SK-N-SH (cell line): ENCODE measurements around the gene XCR1. TPM values are rescaled to one million over a fixed set of nuclear protein-coding genes. Genes with fewer than 3 reads are reported as not detected.

Experiments
- CTCF ChIA-PET: fragments of 300-600, 350-600 bp; formaldehyde crosslinking; extraction: SDS; loops from one replicate; lab custom pipeline; 2021; lab: Yijun Ruan, JAX
- POLR2A ChIA-PET: fragments of 350-600 bp; sonication (Branson Sonifier 250); formaldehyde crosslinking; extraction: SDS; loops from one replicate; lab custom pipeline; 2020; ENCODE audit warnings: antibody characterized with exemption, inconsistent platforms; lab: Yijun Ruan, JAX
- DNase-seq: peaks from one replicate; pipeline ENCODE4 v3.0.0; 2012
- H2AFZ ChIP-seq: fragments of 200-600 bp; sonication (generic); 2 replicates; pipeline ENCODE4 v1.8.1; 2016; ENCODE audit warnings: antibody characterized with exemption, mild to moderate bottlenecking, low read depth
- H3F3A ChIP-seq: fragments of 200-600 bp; sonication (generic); replicated peaks from 2 replicates; pipeline ENCODE3; 2016; ENCODE audit warnings: antibody characterized with exemption, mild to moderate bottlenecking; ENCODE audit not compliant: insufficient read depth
- H3K27ac ChIP-seq, 2 experiments: fragments of 200-500 bp in 1 of 2; fragments of 200-600 bp in 1 of 2; sonication (Bioruptor generic) in 1 of 2; sonication (generic), shearing (Covaris generic) in 1 of 2; 2 replicates each; pipeline versions ENCODE4 v1.5.1 to v1.6.1; 2014 to 2016; ENCODE audit warnings: low read depth in 2 of 2, inconsistent platforms in 1 of 2, low read length in 1 of 2, mild to moderate bottlenecking in 1 of 2, mixed read lengths in 1 of 2
- H3K27me3 ChIP-seq: fragments of 200-600 bp; sonication (generic), shearing (Covaris generic); 2 replicates; pipeline ENCODE4 v1.6.1; 2016; ENCODE audit warnings: mixed run types; ENCODE audit not compliant: insufficient read depth
- H3K36me3 ChIP-seq, 2 experiments: fragments of 200-500 bp in 1 of 2; fragments of 200-600 bp in 1 of 2; sonication (Bioruptor generic) in 1 of 2; sonication (generic) in 1 of 2; replicated peaks in 1 of 2; 2 replicates each; pipeline versions ENCODE3 to v1.5.1; 2014 to 2016; ENCODE audit warnings: low read length in 1 of 2, mild to moderate bottlenecking in 1 of 2; ENCODE audit not compliant: insufficient read depth in 2 of 2, control insufficient read depth in 1 of 2
- H3K4me1 ChIP-seq, 2 experiments: fragments of 200-500 bp in 1 of 2; fragments of 200-600 bp in 1 of 2; sonication (Bioruptor generic) in 1 of 2; sonication (generic), shearing (Covaris generic) in 1 of 2; 2 replicates each; pipeline versions ENCODE4 v1.5.1 to v1.6.1; 2014 to 2016; ENCODE audit warnings: low read depth in 1 of 2, low read length in 1 of 2, mixed run types in 1 of 2; ENCODE audit not compliant: insufficient read depth in 2 of 2, control insufficient read depth in 1 of 2
- H3K4me2 ChIP-seq: fragments of 200-600 bp; sonication (generic), shearing (Covaris generic); 2 replicates; pipeline ENCODE4 v1.6.1; 2017; ENCODE audit warnings: mixed run types
- H3K4me3 ChIP-seq, 2 experiments: fragments of 200-500 bp in 1 of 2; fragments of 200-600 bp in 1 of 2; sonication (Bioruptor generic) in 1 of 2; sonication (generic), shearing (Covaris generic) in 1 of 2; 2 replicates each; pipeline versions ENCODE4 v1.5.1 to v1.8.1; 2014 to 2016; ENCODE audit warnings: low read depth in 2 of 2, inconsistent platforms in 1 of 2, low read length in 1 of 2, mild to moderate bottlenecking in 1 of 2, mixed read lengths in 1 of 2, moderate library complexity in 1 of 2
- H3K79me2 ChIP-seq: fragments of 200-600 bp; sonication (generic); 2 replicates; pipeline ENCODE4 v1.8.1; 2017; ENCODE audit warnings: mild to moderate bottlenecking; ENCODE audit not compliant: insufficient read depth
- H3K9ac ChIP-seq: fragments of 200-600 bp; sonication (generic); 2 replicates; pipeline ENCODE4 v1.6.1; 2017; ENCODE audit warnings: mixed run types
- H3K9me2 ChIP-seq: fragments of 200-600 bp; sonication (generic); 2 replicates; pipeline ENCODE4 v1.6.1; 2017; ENCODE audit warnings: mixed run types
- H3K9me3 ChIP-seq: fragments of 200-600 bp; sonication (generic); 2 replicates; pipeline ENCODE4 v1.6.1; 2017; ENCODE audit warnings: mixed run types, mild to moderate bottlenecking, moderate library complexity
- H4K20me1 ChIP-seq: fragments of 200-600 bp; sonication (generic); 2 replicates; pipeline ENCODE4 v1.6.1; 2017; ENCODE audit warnings: mild to moderate bottlenecking, mixed run types; ENCODE audit not compliant: insufficient read depth
- CTCF ChIP-seq: fragments of 200-600 bp; sonication (generic); IDR thresholded peaks from 2 replicates; pipeline ENCODE4 v1.6.1; 2017; ENCODE audit warnings: antibody characterized with exemption, mild to moderate bottlenecking, moderate library complexity
- FOXM1 ChIP-seq: IDR thresholded peaks from 2 replicates; pipeline ENCODE4 v1.4.0; 2012; ENCODE audit warnings: low read depth, mild to moderate bottlenecking
- IRF3 ChIP-seq: fragments of 150-350 bp; IDR thresholded peaks from 2 replicates; pipeline ENCODE4 v1.6.1; 2016; ENCODE audit warnings: mild to moderate bottlenecking, low read depth, low read length
- MAX ChIP-seq: IDR thresholded peaks from 2 replicates; pipeline ENCODE4 v1.4.0; 2012; ENCODE audit warnings: low read depth
- MEF2A ChIP-seq: IDR thresholded peaks from 2 replicates; pipeline ENCODE4 v1.4.0; 2012; ENCODE audit warnings: low read depth, borderline replicate concordance
- MXI1 ChIP-seq: IDR thresholded peaks from 2 replicates; pipeline ENCODE4 v1.6.1; 2012; ENCODE audit warnings: mild to moderate bottlenecking, low read depth, low read length, improper control_type of control experiment
- NFIC ChIP-seq: IDR thresholded peaks from 2 replicates; pipeline ENCODE4 v1.4.0; 2012; ENCODE audit warnings: borderline replicate concordance
- POLR2AphosphoS5 ChIP-seq: IDR thresholded peaks from 2 replicates; pipeline ENCODE4 v1.6.1; 2012; ENCODE audit warnings: low read depth, low read length
- RCOR1 ChIP-seq: fragments of 150-350 bp; IDR thresholded peaks from 2 replicates; pipeline ENCODE4 v1.6.1; 2017; ENCODE audit warnings: antibody characterized with exemption, low read length
- SIN3A ChIP-seq: IDR thresholded peaks from 2 replicates; pipeline ENCODE4 v1.6.1; 2012; ENCODE audit warnings: low read depth, mild to moderate bottlenecking, low read length, moderate library complexity, borderline replicate concordance
- USF2 ChIP-seq: fragments of 150-350 bp; IDR thresholded peaks from 2 replicates; pipeline ENCODE4 v1.6.1; 2017; ENCODE audit warnings: antibody characterized with exemption, low read length, low read depth, borderline replicate concordance
- YY1 ChIP-seq: IDR thresholded peaks from 2 replicates; pipeline ENCODE4 v1.4.0; 2012; ENCODE audit warnings: low read depth, mild to moderate bottlenecking
- WGBS: methylation state at CpG from one replicate; pipeline ENCODE4 v1.1.6; 2017; ENCODE audit warnings: low lambda C conversion rate; 5-methylcytosine and 5-hydroxymethylcytosine counted together
- polyA plus RNA-seq, 3 experiments: library from polyadenylated mRNA; depleted of rRNA; stranded (reverse); fragments of >200 nt; gene quantifications; 2 replicates each; pipeline ENCODE4 v1.2.3, GENCODE V29; 2012

XCR1 gene
- polyA plus RNA-seq, 1 of the 3 experiments (the other 2 are of a cell fraction), result not detected

GRCh38 chr3:46036191-46036590, 8.9 kb upstream of the XCR1 start:
- Histone ChIP-seq H3K36me3 (no peaks in the 10 kb centered on the region), H3K79me2 (no peaks in the 10 kb centered on the region), H3F3A (no peaks in the 10 kb centered on the region), H3K27ac (no peak overlapping the region), H3K4me3 (no peak overlapping the region), H3K9ac (no peak overlapping the region), H3K4me1 (no peaks in the 10 kb centered on the region), H3K9me2 (no peaks in the 10 kb centered on the region), H4K20me1 (no peaks in the 10 kb centered on the region), H2AFZ (no peak overlapping the region), H3K4me2 (no peak overlapping the region), H3K9me3 (no peaks in the 10 kb centered on the region), H3K27me3 (peaks cover 11% of the 10 kb centered on the region; the same call in 1 of the 2 replicates)
- no peak for DNase-seq
- no peak for TF ChIP-seq MEF2A
- no peak for TF ChIP-seq IRF3
- TF ChIP-seq POLR2AphosphoS5, result no peak
- TF ChIP-seq FOXM1, result no peak
- no peak for TF ChIP-seq SIN3A
- no peak for TF ChIP-seq RCOR1
- no peak for TF ChIP-seq USF2
- no peak for TF ChIP-seq MAX
- TF ChIP-seq NFIC, result no peak
- CTCF ChIA-PET, result no interaction called here
- 4% methylated on average over 1 of the region's 1 CpG for WGBS
- POLR2A ChIA-PET, result no interaction called here

GRCh38 chr3:46031747-46032146, 4.5 kb upstream of the XCR1 start:
- Histone ChIP-seq H3K4me2 (no peak overlapping the region), H3K9ac (no peak overlapping the region), H3F3A (no peaks in the 10 kb centered on the region), H3K9me3 (no peaks in the 10 kb centered on the region), H3K36me3 (no peaks in the 10 kb centered on the region), H2AFZ (no peak overlapping the region), H4K20me1 (no peaks in the 10 kb centered on the region), H3K9me2 (no peaks in the 10 kb centered on the region), H3K4me1 (no peaks in the 10 kb centered on the region), H3K27me3 (peaks cover 11% of the 10 kb centered on the region; the same call in 1 of the 2 replicates), H3K79me2 (no peaks in the 10 kb centered on the region), H3K4me3 (no peak overlapping the region), H3K27ac (no peak overlapping the region)
- DNase-seq, result no peak
- ChIA-PET CTCF (interaction anchor here (1.3 kb wide), 1 partner anchor 47 kb away, joined by 9 read pairs; no protein-coding TSS in a partner anchor), POLR2A (no interaction called here)
- TF ChIP-seq MXI1, result no peak
- TF ChIP-seq RCOR1, result no peak
- TF ChIP-seq YY1, result no peak
- no peak for TF ChIP-seq CTCF
- WGBS, result 27% methylated on average over 2 of the region's 2 CpGs
